GM18907 (cell line): ENCODE data around the gene MYG1.
"Not testable (repeated sequence)": the region's sequence is repeated elsewhere in the genome, so short reads cannot be mapped to it uniquely, and the experiment has no call there.

Source experiments
- ATAC-seq: cut with Tn5 transposase; IDR thresholded peaks from one replicate; pipeline ENCODE4 v1.9.1; 2021; ENCODE audit warnings: mild to moderate bottlenecking, moderate library complexity; ENCODE audit not compliant: unreplicated experiment

Gene MYG1

DNA sequence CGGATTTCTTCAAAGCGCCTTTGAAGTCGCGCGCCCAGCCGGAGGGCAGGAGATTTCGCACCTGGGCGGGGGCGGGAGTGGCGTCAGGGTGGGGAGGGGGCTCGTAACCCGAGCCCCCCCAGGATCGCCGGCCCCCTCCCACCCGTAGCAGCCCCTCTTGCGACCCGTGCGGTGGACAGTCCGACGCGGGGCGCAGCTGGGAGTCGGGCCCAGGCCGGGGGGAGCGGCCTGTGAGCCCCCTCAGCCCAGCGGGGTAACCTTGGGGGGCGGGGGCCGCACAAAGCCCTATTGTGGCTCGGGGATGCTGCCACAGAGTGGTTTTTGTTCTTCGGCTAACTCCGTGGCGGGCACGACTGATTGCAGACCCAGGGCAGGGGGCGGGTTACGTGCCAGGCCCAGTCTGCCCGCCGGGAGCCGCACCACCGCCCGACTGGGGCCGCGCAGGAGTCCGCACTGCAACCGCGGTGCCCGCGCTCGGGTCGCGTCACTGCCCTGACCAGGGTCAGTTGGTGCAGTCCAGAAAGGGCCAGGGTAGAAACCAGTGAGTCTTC, 26.1 kb downstream of the MYG1 start:
- ATAC-seq: no peak

GRCh38 chr12:53326460-53327185, 27.1 kb downstream of the MYG1 start:
- ATAC-seq: no peak

DNA sequence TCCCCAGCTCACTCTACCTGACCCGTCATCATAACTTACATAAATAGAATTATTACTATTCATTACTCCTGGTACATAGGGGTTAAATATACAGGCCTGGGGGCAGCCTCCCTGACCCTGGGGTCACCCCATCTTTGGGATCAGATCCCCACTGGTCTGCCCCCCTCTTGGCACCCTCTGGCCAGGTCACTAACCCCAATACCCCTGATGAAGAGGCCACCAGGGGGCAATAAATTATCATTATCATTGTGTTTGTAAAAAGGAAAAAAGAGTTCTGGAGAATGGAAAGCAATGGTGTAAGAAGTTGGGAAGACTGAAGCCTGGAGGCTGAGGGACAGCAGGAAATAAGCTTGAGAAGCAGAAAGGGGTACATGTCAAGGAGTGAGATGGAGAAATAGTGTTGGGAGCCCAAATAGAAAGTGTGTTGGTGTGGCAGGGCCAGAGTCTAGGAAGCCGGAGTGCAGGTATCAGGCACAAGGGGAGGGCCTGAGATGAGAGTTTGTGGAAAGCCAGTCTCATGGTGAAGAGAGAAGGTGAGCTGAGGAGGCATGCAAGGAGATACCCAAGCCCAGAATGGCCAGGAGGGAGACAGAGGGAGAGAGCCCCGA, 28.0 kb downstream of the MYG1 start:
- no peak for ATAC-seq

GRCh38 chr12:53328043-53328435, 28.5 kb downstream of the MYG1 start:
- ATAC-seq: no peak

GRCh38 chr12:53330671-53331070, 31.2 kb downstream of the MYG1 start:
- ATAC-seq: no peak

DNA sequence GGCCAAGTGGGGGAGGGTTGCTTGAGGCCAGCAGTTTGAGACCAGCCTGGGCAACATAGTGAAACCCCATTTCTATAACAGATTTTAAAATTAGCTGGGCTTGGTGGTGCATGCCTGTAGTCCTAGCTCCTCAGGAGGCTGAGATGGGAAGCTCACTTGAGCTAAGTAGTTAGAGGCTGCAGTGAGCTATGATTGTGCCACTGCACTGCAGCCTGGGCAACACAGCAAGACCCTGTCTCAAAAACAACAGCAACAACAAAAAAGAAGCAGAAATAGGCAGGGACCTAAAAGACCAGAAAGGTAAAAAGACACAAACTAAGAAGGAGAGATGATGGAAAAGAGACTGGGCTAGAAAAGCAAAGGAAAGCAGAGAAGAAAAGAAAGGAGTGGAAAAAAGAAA, 32.8 kb downstream of the MYG1 start:
- not testable (repeated sequence) for ATAC-seq

DNA sequence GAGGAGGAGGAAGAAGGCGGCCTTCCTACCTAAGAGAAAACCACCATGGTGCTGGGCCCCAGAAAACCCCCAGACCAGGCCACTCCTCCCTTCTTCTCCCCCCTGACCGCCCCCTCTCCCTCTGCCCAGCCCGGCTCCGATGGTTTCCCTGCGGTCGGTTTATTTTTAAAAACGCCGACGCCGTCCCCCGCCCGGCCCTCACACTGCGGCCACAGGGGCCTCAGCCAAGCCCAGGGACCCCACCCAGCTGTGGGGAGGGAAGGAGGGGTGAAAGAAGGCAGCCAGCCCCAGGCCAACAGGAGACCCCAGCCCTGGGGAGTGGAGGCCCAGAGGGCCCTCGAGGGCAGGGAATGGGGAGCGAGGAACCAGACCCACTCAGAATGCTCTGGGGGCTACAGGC, 33.2 kb downstream of the MYG1 start:
- no peak for ATAC-seq

DNA sequence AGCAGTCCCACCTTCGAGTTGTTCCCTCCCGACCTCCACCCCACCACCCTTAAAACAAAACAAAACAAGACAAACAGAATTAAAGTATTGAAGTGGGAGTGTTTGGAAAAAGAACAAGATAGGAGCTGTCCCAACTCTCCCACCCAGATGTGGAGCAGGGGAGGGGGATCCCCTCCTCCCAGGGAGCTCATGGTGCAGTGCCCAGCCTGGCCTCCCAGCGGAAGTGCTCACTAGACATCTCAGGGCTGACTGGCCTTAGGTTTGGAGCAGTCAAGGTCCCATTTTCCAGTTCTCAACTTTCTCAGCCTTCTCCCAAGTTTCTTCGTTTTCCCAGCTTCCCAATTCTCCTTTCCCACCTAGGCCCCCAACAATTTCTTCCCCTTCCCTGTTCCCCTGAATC, 33.8 kb downstream of the MYG1 start:
- no peak for ATAC-seq

DNA sequence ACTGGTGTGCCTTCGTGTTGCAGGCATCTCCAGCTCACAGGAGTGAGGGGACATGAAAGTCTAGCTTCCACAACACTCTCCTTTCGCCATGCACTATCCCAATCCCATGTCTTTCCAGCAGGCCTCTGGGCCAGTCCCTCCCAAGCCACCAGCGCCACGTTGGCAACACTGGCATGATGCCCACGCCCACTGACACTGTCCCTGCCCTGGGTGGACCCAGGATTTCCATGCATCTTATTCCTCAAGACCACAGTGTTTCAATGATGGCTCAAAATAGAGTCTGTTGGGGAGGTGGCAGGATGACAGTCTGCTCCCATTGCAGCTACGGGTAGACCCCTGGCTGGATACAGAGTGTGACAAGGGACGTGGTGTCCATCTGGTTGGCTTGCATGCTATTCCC, 34.4 kb downstream of the MYG1 start:
- no peak for ATAC-seq

- no peak for ATAC-seq
Observed at GRCh38 chr12:53334822-53335221, 35.3 kb downstream of the MYG1 start.

DNA sequence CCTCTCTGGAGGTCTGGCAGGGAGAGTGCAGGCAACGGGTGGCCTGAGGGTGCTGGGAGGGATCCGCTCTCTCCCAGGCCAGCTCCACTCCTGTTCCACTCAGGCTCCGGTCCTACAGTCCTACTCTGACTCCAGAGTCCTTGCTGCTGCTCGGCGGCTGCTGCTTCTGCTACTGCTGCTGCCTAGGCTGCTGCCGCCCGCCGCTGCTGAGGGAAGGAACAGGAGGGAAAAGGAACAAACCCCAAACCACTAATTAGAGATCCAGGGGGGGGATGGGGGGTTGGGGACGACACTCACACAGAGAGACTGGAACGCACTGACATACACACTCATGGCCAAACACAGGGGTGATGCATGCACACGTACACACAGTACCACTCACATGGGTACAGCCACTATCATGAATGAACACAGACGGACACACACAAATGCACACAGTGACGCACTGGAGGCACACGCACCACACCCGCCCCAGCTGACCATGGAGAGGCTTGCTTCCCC, 36.7 kb downstream of the MYG1 start, which contains the start of gene SP7:
Gene SP7 (minus strand): TSS at position 174 of the 501 bp plus-strand sequence. CDS start 708 bp downstream, outside the sequence.
- ATAC-seq: no peak

DNA sequence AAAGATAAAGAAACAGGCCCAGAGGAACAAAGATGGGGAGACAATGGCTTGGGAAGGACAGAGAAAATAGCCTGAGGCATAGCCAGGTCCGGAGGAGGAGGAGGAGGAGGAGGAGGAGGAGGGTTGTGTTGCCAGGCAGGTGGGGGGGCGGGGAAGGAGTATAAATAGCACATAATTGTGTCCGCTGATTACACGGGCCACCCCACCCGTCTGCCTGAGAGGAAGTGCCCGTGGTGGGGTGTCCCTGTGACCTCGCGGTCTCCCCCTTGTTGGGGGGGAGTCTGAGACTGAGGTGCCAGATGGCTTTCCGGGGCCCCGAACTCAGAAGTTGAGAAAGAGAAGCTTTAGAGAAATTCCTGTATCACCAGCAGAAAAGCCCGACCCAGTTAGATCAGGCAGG, 38.5 kb downstream of the MYG1 start:
- ATAC-seq: no peak

- ATAC-seq: no peak
Observed at GRCh38 chr12:53338916-53339315, 39.4 kb downstream of the MYG1 start.

DNA sequence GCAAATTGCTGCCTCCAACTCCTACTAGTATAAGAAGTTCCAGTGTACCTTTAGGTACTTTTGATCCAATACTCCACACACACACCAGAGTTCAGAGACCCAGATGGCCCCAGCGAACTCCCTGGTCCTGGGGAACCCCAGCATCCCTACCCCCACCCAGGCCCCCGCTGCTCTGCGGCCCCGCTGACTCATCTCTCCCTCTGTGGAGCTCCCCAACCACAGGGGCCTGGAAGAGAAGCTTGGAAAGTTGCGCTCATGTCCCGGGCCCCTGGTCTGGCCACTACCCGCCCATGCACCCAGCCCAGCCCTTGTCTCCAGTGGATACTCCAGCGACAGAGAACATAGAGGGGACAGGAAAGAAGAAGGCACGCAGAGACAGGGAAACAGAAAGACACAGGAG, 40.9 kb downstream of the MYG1 start:
- ATAC-seq: no peak

DNA sequence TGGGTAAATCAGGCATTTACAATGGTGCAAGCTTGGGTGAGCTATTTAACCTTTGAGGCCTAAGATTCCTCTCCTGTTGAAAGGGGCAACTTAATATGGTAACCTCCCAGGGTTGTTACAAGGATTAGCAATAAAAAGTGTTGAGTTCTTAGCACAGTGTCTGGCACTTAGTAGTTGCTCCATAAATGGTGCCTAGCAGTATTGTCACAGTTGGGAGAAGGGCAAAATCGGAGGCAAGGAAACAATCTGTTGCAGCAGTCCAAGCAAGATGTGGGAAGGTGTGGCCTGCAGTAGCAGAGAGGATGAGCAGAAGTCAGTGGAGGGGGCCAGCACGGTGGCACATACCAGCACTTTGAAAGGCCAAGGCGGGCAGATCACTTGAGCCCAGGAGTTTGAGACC, 44.0 kb downstream of the MYG1 start:
- ATAC-seq: no peak

DNA sequence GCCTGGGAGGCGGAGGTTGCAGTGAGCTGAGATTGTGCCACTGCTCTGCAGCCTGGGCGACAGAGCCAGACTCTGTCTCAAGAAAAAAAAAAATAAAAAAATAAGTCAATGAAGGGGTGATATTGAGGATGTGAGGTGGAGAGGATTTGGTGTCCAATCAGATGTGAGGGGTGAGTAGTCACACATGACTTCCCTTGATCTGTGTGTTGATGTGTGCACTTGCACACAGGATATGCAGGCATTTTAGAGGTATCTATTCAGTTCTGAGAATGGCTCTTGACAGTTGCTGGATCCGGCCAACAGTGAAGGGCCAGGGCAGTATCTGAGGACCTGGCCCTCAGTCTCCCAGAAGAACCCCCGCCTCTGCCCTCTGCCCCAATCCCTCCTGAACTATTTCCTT, 44.5 kb downstream of the MYG1 start:
- ATAC-seq: no peak

GRCh38 chr12:53344487-53344823, 45.0 kb downstream of the MYG1 start:
- ATAC-seq: no peak

DNA sequence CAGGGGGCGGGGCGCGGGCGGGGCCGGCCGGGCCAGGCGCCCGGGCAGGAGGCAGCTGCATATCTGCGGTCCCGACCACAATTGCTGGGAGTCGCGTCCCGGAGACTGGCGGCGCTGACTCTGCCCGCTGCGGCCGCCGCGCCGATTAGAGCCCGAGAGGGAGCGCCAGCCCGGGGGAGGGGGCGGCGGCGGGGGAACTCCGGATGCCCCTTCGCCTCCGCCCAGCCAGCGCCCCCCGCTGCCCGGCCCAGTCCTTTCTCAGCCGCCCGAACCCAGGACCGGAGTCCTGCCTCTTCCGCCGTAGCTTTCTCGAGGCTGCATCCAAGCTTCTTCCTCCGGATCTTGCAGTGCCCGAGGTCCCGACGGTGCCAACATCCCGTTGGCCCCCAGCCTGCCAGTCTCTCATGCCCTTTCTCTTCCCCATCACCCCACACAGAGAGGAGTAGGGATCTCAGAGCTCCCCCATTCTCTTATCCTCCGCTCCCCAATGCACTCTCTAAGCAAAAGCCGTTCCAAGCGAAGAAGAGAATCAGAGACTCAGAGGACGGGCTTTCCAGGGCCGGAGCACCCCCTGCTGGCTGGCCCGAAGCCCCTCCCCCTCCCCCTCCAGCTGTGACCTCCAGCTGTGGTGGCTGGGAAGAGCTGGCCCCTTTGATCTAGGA, 45.5 kb downstream of the MYG1 start:
- no peak for ATAC-seq

DNA sequence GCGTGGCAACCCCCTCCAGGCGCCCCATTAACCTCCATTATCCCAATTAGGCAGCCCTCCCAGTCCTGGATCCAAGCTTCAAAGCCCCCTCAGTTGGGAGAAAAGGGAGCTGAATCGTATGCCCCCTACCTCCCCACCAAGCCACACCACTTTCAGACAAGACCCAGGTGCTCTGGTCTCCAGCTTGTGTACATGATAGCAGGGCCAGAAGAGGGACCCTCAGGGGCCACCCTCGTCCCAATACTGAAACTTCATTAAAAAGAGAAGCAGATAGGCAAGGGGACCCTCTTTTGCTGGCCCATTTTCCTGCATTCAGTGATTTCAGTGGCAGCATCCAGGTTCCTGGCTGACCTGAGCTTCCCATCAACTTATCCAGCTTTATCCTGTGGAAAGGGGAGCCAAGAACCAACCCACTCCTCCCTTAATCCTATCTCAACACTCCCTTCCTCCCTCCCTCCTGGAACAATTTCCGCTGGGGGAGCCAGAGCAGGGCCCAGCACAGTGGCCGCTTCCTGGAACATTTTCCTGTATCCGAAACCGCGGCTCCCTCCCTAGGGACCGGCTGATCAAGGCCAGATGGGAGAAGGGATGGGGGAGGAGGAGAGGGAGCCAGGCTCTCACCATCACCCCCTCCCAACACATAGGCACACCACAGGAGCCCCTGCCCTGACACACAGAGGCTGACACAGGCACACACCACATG, 46.1 kb downstream of the MYG1 start:
- ATAC-seq: no peak

DNA sequence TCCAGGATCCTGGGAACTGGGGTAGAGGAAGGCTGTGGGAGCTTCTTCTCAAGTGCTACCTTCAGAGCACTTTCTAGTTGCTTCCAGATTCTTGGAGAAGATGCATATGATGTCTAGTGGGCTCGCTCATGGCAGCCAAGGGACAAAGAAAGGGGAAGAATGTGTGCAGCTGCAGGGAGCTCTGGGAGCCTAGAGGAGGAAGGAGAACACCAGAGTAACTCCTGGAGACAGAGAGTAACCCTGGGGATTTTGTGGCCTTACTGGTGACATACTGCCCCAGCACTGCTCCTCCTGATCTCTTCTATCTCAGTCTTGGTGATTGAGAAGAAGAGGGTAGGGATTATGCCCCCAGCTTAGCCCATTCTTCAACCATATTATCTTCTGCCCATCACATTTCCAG, 47.0 kb downstream of the MYG1 start:
- ATAC-seq: no peak

- ATAC-seq: no peak
Observed at GRCh38 chr12:53347905-53348304, 48.4 kb downstream of the MYG1 start.
